ENCODE data around the gene RALA. TPM values are rescaled to one million over a fixed set of nuclear protein-coding genes. Genes with fewer than 3 reads are reported as not detected.
A peak's percentile ranks its signal among the peaks of the same experiment; 100 is the strongest.

RALA gene, protein sequence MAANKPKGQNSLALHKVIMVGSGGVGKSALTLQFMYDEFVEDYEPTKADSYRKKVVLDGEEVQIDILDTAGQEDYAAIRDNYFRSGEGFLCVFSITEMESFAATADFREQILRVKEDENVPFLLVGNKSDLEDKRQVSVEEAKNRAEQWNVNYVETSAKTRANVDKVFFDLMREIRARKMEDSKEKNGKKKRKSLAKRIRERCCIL
- polyA plus RNA-seq (2013), result 72.2 TPM

DNA sequence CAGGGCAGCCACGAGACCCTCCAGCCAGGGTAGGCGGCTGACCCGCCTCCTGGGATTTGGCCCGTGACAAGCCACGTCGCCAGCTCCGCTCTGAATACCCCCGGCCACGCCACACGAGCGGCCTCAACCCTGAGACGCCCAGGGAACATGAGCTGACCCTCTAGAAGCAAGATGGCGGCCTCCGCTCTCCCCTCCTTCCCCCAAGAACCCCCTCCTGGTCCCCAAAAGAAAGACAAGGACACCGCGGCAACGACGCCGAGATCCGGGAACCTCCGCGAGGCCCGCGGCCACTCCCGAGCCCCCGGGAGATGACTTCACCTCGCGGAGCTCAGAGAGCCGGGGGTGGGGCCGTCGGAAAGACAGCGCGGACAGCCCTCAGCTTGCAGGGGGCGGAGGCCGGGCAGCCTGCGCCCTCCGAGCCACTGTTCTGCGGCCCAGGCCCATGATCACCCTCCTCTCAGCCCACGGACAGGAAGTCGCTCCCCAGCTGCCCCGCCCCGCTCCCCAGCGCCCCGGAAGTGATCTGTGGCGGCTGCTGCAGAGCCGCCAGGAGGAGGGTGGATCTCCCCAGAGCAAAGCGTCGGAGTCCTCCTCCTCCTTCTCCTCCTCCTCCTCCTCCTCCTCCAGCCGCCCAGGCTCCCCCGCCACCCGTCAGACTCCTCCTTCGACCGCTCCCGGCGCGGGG is at the start of gene RALA:
RALA (plus strand) TSS at position 526 of the 685 bp plus-strand sequence. CDS start 63,096 bp downstream, outside the sequence.
- ChIA-PET CTCF (interaction anchor here (0.8 to 5.5 kb wide), 11 partner anchors 12 to 124 kb away, joined by 3 to 51 read pairs (median 6); no protein-coding TSS in a partner anchor), POLR2A (interaction anchor here (0.6 to 2.2 kb wide), 5 partner anchors 13 to 65 kb away, joined by 3 to 9 read pairs (median 4); no protein-coding TSS in a partner anchor)
- H3K4me3 ChIP-seq (ENCODE audit: control insufficient read depth in 1 of 7, extremely low read depth in 1 of 7, insufficient read depth in 4 of 7, low read depth in 2 of 7, low read length in 6 of 7), result peak within 1 kb of the TSS; percentile 71 to 96 (median 90)
- H3K9me3 ChIP-seq (ENCODE audit: control extremely low read depth in 1 of 5, control insufficient read depth in 4 of 5, insufficient read depth in 2 of 5, low read depth in 1 of 5, low read length in 4 of 5), result no peaks in the 10 kb centered on the region
- peaks cover 12 to 60% (median 41%) of the 10 kb centered on the region in 4 experiments for H3K4me1 ChIP-seq (ENCODE audit: control extremely low read depth in 1 of 4, control insufficient read depth in 4 of 4, insufficient read depth in 4 of 4, low read length in 3 of 4)
- WGBS (ENCODE audit: insufficient coverage), result under 1% methylated on average over 43 of the region's 56 CpGs
- DNase-seq, result peak; percentile 76 to 84 (median 76)
- H3K27me3 ChIP-seq (replicated peaks in 2 of 5; ENCODE audit: control insufficient read depth in 4 of 5, insufficient read depth in 5 of 5, low read length in 4 of 5), result no peaks in the 10 kb centered on the region
- peak within 1 kb of the TSS; percentile 57 to 88 for H3K27ac ChIP-seq (ENCODE audit: insufficient read depth in 1 of 2, low read depth in 1 of 2, low read length in 2 of 2, poor library complexity in 1 of 2, severe bottlenecking in 2 of 2)
- H3K36me3 ChIP-seq (ENCODE audit: control insufficient read depth in 4 of 4, insufficient read depth in 4 of 4, low read length in 3 of 4), result peaks cover 0 to 3% (median 0%) of the 10 kb centered on the region in 4 experiments

DNA sequence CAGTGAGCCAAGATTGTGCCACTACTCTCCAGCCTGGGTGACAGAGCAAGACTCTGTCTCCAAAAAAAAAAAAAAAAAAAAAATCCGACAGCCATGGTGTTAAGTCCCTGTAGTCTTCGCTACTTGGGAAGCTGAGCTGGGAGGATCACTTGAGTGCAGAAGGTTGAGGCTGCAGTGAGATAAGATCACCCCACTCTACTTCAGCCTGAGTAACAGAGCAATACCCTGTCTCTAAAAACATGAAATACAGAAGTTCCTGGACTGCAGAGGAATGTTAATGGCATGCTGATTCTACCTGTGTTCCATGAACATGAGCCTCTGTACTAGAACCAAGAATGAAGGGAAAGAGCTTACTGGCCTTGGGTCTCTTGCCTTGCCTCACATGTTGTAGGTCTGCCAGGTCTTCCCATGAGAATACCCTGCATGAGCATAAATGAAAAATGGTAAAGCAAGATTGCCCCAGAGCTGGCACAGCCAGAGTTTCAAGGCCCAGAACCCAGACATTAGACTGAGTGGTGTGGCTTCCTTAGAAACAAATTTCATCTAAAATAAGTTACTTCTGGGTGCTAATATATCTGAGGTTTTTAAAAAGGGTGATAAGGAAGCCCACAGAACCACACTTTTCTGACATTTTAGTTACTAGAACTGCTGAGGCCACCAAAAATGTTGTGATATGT is 48.6 kb upstream of the RALA start:
- H3K4me3 ChIP-seq (ENCODE audit: control insufficient read depth in 1 of 7, extremely low read depth in 1 of 7, insufficient read depth in 4 of 7, low read depth in 2 of 7, low read length in 6 of 7), result no peak overlapping the region
- no peaks in the 10 kb centered on the region for H3K27me3 ChIP-seq (replicated peaks in 2 of 5; ENCODE audit: control insufficient read depth in 4 of 5, insufficient read depth in 5 of 5, low read length in 4 of 5)
- no peaks in the 10 kb centered on the region for H3K9me3 ChIP-seq (ENCODE audit: control extremely low read depth in 1 of 5, control insufficient read depth in 4 of 5, insufficient read depth in 2 of 5, low read depth in 1 of 5, low read length in 4 of 5)
- 100% methylated on average over 1 of the region's 2 CpGs for WGBS (ENCODE audit: insufficient coverage)
- no peaks in the 10 kb centered on the region for H3K4me1 ChIP-seq (ENCODE audit: control extremely low read depth in 1 of 4, control insufficient read depth in 4 of 4, insufficient read depth in 4 of 4, low read length in 3 of 4)
- DNase-seq, result no peak
- ChIA-PET CTCF (interaction anchor here (11.2 kb wide), 1 partner anchor 172 kb away, joined by 389 read pairs; no protein-coding TSS in a partner anchor), POLR2A (no interaction called here)
- peaks cover 0 to 29% (median 10%) of the 10 kb centered on the region in 4 experiments for H3K36me3 ChIP-seq (ENCODE audit: control insufficient read depth in 4 of 4, insufficient read depth in 4 of 4, low read length in 3 of 4)
- H3K27ac ChIP-seq (ENCODE audit: insufficient read depth in 1 of 2, low read depth in 1 of 2, low read length in 2 of 2, poor library complexity in 1 of 2, severe bottlenecking in 2 of 2), result no peak overlapping the region

DNA sequence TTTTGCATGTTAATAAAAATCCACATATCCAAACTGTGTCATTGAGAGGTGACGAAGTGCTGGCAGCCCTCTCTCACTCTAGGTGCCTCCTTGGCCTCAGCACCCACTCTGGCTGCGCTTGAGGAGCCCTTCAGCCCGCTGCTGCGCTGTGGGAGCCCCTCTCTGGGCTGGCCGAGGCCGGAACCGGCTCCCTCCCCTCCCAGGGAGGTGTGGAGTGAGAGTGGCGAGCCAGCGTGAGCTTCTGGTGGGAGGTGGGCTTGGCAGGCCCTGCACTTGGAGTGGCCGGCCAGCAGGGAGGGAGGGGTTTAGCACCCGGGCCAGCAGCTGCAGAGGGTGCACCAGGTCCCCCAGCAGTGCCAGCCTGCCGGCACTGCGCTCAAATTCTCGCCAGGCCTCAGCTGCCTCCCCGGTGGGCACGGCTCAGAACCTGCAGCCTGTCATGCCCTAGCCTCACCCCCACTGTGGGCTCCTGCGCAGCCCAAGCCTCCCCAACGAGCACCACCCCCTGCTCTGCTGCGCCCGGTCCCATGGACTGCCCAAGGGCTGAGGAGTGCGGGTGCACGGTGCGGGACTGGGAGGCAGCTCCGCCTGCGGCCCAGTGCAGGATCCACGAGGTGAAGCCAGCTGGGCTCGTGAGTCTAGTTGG is 46.0 kb upstream of the RALA start:
- no peaks in the 10 kb centered on the region for H3K9me3 ChIP-seq (ENCODE audit: control extremely low read depth in 1 of 5, control insufficient read depth in 4 of 5, insufficient read depth in 2 of 5, low read depth in 1 of 5, low read length in 4 of 5)
- no peaks in the 10 kb centered on the region for H3K27me3 ChIP-seq (replicated peaks in 2 of 5; ENCODE audit: control insufficient read depth in 4 of 5, insufficient read depth in 5 of 5, low read length in 4 of 5)
- ChIA-PET POLR2A (no interaction called here), CTCF (interaction anchor here (1.0 to 11.2 kb wide), 6 partner anchors 8 to 370 kb away, joined by 3 to 389 read pairs (median 4); partner anchors contain the start of genes RALA and YAE1)
- H3K4me1 ChIP-seq (ENCODE audit: control extremely low read depth in 1 of 4, control insufficient read depth in 4 of 4, insufficient read depth in 4 of 4, low read length in 3 of 4), result peaks cover 0 to 6% (median 2%) of the 10 kb centered on the region in 4 experiments
- peaks cover 0 to 10% (median 3%) of the 10 kb centered on the region in 4 experiments for H3K36me3 ChIP-seq (ENCODE audit: control insufficient read depth in 4 of 4, insufficient read depth in 4 of 4, low read length in 3 of 4)
- 97% methylated on average over 26 of the region's 27 CpGs for WGBS (ENCODE audit: insufficient coverage)
- H3K4me3 ChIP-seq (ENCODE audit: control insufficient read depth in 1 of 7, extremely low read depth in 1 of 7, insufficient read depth in 4 of 7, low read depth in 2 of 7, low read length in 6 of 7), result no peak overlapping the region
- no peak overlapping the region for H3K27ac ChIP-seq (ENCODE audit: insufficient read depth in 1 of 2, low read depth in 1 of 2, low read length in 2 of 2, poor library complexity in 1 of 2, severe bottlenecking in 2 of 2)
- no peak for DNase-seq

DNA sequence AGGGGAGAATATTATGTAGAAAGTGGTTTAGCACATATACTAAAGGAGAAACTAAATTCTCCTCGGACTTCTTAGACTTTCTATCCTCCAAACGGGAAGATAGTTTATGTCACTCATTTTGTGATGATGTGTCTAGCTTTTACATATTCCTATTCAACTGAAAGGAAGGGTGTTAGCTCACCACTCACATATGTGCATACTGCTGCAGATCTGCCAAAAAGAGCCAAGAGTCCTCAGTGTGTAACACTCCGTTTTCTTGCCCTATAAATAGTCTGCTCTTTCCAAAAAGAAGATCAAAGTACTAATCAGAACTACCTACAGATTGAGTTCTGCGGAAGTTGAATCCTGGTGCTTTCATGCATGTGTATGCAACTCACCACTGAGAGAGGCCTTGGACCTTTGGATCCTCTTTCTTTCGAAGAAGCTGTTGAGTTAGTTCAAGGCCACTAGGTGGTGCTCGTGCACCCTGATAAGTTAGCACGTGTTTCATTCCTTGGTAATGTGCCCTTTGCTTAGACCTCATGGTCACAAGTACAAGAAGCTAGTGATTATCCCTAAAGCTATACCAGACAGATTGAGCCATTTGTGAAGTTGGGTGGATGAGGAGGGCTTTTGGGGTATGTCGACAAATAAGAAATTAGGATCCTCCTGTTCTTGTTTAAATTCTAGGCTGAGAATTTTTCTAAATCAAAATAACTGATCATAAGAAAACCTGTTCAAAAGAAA is 43.1 kb upstream of the RALA start:
- H3K27ac ChIP-seq (ENCODE audit: insufficient read depth in 1 of 2, low read depth in 1 of 2, low read length in 2 of 2, poor library complexity in 1 of 2, severe bottlenecking in 2 of 2), result no peak overlapping the region
- CTCF ChIA-PET, result interaction anchor here (0.7 to 11.2 kb wide), 31 partner anchors 9 to 472 kb away, joined by 3 to 389 read pairs (median 5); partner anchors contain the start of genes RALA and YAE1
- POLR2A ChIA-PET, result interaction anchor here (0.9 kb wide), 2 partner anchors 8 to 13 kb away, joined by 3 read pairs; no protein-coding TSS in a partner anchor

DNA sequence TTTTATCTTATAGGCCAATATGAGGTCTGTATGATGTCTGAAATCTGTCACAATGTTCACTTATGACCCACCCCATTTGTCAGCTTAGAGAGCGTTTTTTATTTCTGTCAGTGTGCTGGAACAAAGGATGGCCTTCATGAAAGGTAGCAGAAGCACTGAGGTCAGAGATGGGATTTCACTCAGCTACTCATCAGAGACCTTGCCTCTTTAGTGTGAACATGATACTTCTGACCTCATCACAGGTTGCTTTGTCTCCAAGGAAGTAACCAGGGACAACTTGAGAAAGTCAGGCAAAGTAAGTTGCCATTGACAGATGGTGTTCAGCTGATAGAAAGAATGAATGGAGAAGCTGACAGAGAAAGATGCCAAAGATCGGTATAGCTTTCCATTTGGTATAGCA is 40.8 kb upstream of the RALA start:
- DNase-seq, result no peak
- H3K4me1 ChIP-seq (ENCODE audit: control extremely low read depth in 1 of 4, control insufficient read depth in 4 of 4, insufficient read depth in 4 of 4, low read length in 3 of 4), result peaks cover 0 to 6% (median 4%) of the 10 kb centered on the region in 4 experiments
- no peaks in the 10 kb centered on the region for H3K9me3 ChIP-seq (ENCODE audit: control extremely low read depth in 1 of 5, control insufficient read depth in 4 of 5, insufficient read depth in 2 of 5, low read depth in 1 of 5, low read length in 4 of 5)
- 100% methylated on average over 1 of the region's 2 CpGs for WGBS (ENCODE audit: insufficient coverage)
- H3K36me3 ChIP-seq (ENCODE audit: control insufficient read depth in 4 of 4, insufficient read depth in 4 of 4, low read length in 3 of 4), result no peaks in the 10 kb centered on the region
- ChIA-PET POLR2A (no interaction called here), CTCF (interaction anchor here (0.6 to 11.2 kb wide), 5 partner anchors 40 to 164 kb away, joined by 3 to 389 read pairs (median 4); partner anchors contain the start of gene RALA)
- H3K27ac ChIP-seq (ENCODE audit: insufficient read depth in 1 of 2, low read depth in 1 of 2, low read length in 2 of 2, poor library complexity in 1 of 2, severe bottlenecking in 2 of 2), result no peak overlapping the region
- no peaks in the 10 kb centered on the region for H3K27me3 ChIP-seq (replicated peaks in 2 of 5; ENCODE audit: control insufficient read depth in 4 of 5, insufficient read depth in 5 of 5, low read length in 4 of 5)
- no peak overlapping the region for H3K4me3 ChIP-seq (ENCODE audit: control insufficient read depth in 1 of 7, extremely low read depth in 1 of 7, insufficient read depth in 4 of 7, low read depth in 2 of 7, low read length in 6 of 7)

More for the DNA sequence above, 43.1 kb upstream of the RALA start:
- Histone ChIP-seq H3K4me3 (ENCODE audit: control insufficient read depth in 1 of 7, extremely low read depth in 1 of 7, insufficient read depth in 4 of 7, low read depth in 2 of 7, low read length in 6 of 7) (no peak overlapping the region), H3K36me3 (ENCODE audit: control insufficient read depth in 4 of 4, insufficient read depth in 4 of 4, low read length in 3 of 4) (peaks cover 0 to 2% (median under 1%) of the 10 kb centered on the region in 4 experiments), H3K27me3 (replicated peaks in 2 of 5; ENCODE audit: control insufficient read depth in 4 of 5, insufficient read depth in 5 of 5, low read length in 4 of 5) (no peaks in the 10 kb centered on the region), H3K4me1 (ENCODE audit: control extremely low read depth in 1 of 4, control insufficient read depth in 4 of 4, insufficient read depth in 4 of 4, low read length in 3 of 4) (peaks cover 0 to 6% (median 3%) of the 10 kb centered on the region in 4 experiments), H3K9me3 (ENCODE audit: control extremely low read depth in 1 of 5, control insufficient read depth in 4 of 5, insufficient read depth in 2 of 5, low read depth in 1 of 5, low read length in 4 of 5) (no peaks in the 10 kb centered on the region)
- WGBS (ENCODE audit: insufficient coverage), result 27% methylated on average over 5 of the region's 8 CpGs
- DNase-seq, result peak; percentile 92 to 96 (median 93)

DNA sequence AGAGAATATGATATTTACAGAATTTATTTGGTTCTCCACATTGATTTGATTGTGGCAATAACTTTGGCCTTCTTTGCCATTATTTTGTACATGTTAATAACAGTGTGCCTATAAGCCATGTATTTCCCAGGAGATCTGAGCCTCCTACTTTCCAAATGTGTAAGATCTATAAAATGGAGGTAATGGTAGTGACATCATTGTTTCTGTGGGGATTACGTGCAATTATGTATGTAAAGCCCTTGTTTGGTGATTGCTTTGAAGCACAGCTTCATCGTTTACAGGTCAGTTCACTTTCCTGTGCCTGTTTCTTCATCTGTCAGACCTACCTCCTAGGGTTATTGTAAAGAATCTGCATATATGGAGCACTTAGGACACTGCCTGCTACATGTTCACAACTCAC is 39.8 kb upstream of the RALA start:
- Histone ChIP-seq H3K36me3 (ENCODE audit: control insufficient read depth in 4 of 4, insufficient read depth in 4 of 4, low read length in 3 of 4) (no peaks in the 10 kb centered on the region), H3K27ac (ENCODE audit: insufficient read depth in 1 of 2, low read depth in 1 of 2, low read length in 2 of 2, poor library complexity in 1 of 2, severe bottlenecking in 2 of 2) (no peak overlapping the region), H3K4me3 (ENCODE audit: control insufficient read depth in 1 of 7, extremely low read depth in 1 of 7, insufficient read depth in 4 of 7, low read depth in 2 of 7, low read length in 6 of 7) (no peak overlapping the region), H3K4me1 (ENCODE audit: control extremely low read depth in 1 of 4, control insufficient read depth in 4 of 4, insufficient read depth in 4 of 4, low read length in 3 of 4) (peaks cover 0 to 15% (median 11%) of the 10 kb centered on the region in 4 experiments), H3K9me3 (ENCODE audit: control extremely low read depth in 1 of 5, control insufficient read depth in 4 of 5, insufficient read depth in 2 of 5, low read depth in 1 of 5, low read length in 4 of 5) (no peaks in the 10 kb centered on the region), H3K27me3 (replicated peaks in 2 of 5; ENCODE audit: control insufficient read depth in 4 of 5, insufficient read depth in 5 of 5, low read length in 4 of 5) (no peaks in the 10 kb centered on the region)
- ChIA-PET POLR2A (no interaction called here), CTCF (interaction anchor here (7.4 to 11.2 kb wide), 2 partner anchors 39 to 163 kb away, joined by 51 to 389 read pairs; partner anchors contain the start of gene RALA)
- DNase-seq, result no peak
- no CpG with 5 or more reads among the region's 2 CpGs for WGBS (ENCODE audit: insufficient coverage)

Measured in common myeloid progenitor, CD34-positive (primary cell).